LNCaP clone FGC (cell line): ENCODE results near the gene PRMT5.
A peak's percentile ranks its signal among the peaks of the same experiment; 100 is the strongest.
"Not testable (repeated sequence)": the region's sequence is repeated elsewhere in the genome, so short reads cannot be mapped to it uniquely, and the experiment has no call there.

Experiments
- DNase-seq: peaks from one replicate; pipeline ENCODE4 v3.0.0-alpha.2; 2011; ENCODE audit warnings: low read depth
- H3K4me3 ChIP-seq: 2 replicates; pipeline ENCODE4 v1.5.1; 2011; ENCODE audit warnings: mild to moderate bottlenecking, low read depth, low read length, control low read depth
- CTCF ChIP-seq: IDR thresholded peaks from 2 replicates; pipeline ENCODE4 v1.5.1; 2012; ENCODE audit warnings: mild to moderate bottlenecking; ENCODE audit not compliant: control insufficient read depth, insufficient read depth; ENCODE audit errors: extremely low read depth

PRMT5 gene

GRCh38 chr14:22955702-22956569 lies 26.8 kb upstream of the PRMT5 start:
- no peak for DNase-seq
- no peak for TF ChIP-seq CTCF
- peak overlapping the region; percentile 59 for H3K4me3 ChIP-seq

GRCh38 chr14:22952418-22952817 lies 23.2 kb upstream of the PRMT5 start:
- DNase-seq = no peak
- no peak overlapping the region for H3K4me3 ChIP-seq
- no peak for TF ChIP-seq CTCF

- not testable (repeated sequence) for DNase-seq, H3K4me3 ChIP-seq
Measured at GRCh38 chr14:22951795-22952194, 22.6 kb upstream of the PRMT5 start.

GRCh38 chr14:22945642-22946041 lies 16.5 kb upstream of the PRMT5 start:
- DNase-seq = no peak
- H3K4me3 ChIP-seq = no peak overlapping the region
- no peak for TF ChIP-seq CTCF

GRCh38 chr14:22939684-22940083 lies 10.5 kb upstream of the PRMT5 start:
- no peak for DNase-seq
- no peak for TF ChIP-seq CTCF
- no peak overlapping the region for H3K4me3 ChIP-seq

GRCh38 chr14:22935156-22935555 lies 6.0 kb upstream of the PRMT5 start:
- H3K4me3 ChIP-seq = no peak overlapping the region
- no peak for DNase-seq
- TF ChIP-seq CTCF = no peak

- no peak for TF ChIP-seq CTCF
- H3K4me3 ChIP-seq = no peak overlapping the region
- no peak for DNase-seq
Measured at GRCh38 chr14:22932146-22932545, 3.0 kb upstream of the PRMT5 start.
